GM19193 (cell line): Measurements from ENCODE around the gene PPT2.

ENCODE experiments used
- POLR2A ChIP-seq: IDR thresholded peaks from 4 replicates; pipeline ENCODE4 v1.6.1; 2011; ENCODE audit not compliant: insufficient read depth, insufficient read length; ENCODE audit errors: extremely low read depth

The PPT2 gene

GRCh38 chr6:32146287-32146686 lies 7.7 kb upstream of the PPT2 start:
- no peak for TF ChIP-seq POLR2A

GRCh38 chr6:32146687-32147086 lies 7.3 kb upstream of the PPT2 start:
- no peak for TF ChIP-seq POLR2A

- no peak for TF ChIP-seq POLR2A
Measured at GRCh38 chr6:32147401-32148132, 6.4 kb upstream of the PPT2 start.

- no peak for TF ChIP-seq POLR2A
Measured at GRCh38 chr6:32148289-32149091, 5.5 kb upstream of the PPT2 start.

- TF ChIP-seq POLR2A = no peak
Measured at GRCh38 chr6:32149092-32149755, 4.7 kb upstream of the PPT2 start.

GRCh38 chr6:32149932-32150870 lies 3.7 kb upstream of the PPT2 start:
- no peak for TF ChIP-seq POLR2A

- TF ChIP-seq POLR2A = no peak
Measured at GRCh38 chr6:32151181-32151862, 2.6 kb upstream of the PPT2 start.

GRCh38 chr6:32151863-32152768 lies 1.8 kb upstream of the PPT2 start, which contains the start of gene PRRT1:
PRRT1 (minus strand) TSS chr6:32151939; CDS start chr6:32151827, 112 bp downstream.
- no peak for TF ChIP-seq POLR2A

- TF ChIP-seq POLR2A = no peak
Measured at GRCh38 chr6:32152769-32153563, 975 bp upstream of the PPT2 start.

GRCh38 chr6:32154514-32155161 lies 697 bp downstream of the PPT2 start:
- no peak for TF ChIP-seq POLR2A

GRCh38 chr6:32156891-32157290 lies 3.0 kb downstream of the PPT2 start:
- TF ChIP-seq POLR2A = no peak

- no peak for TF ChIP-seq POLR2A
Measured at GRCh38 chr6:32158052-32158451, 4.1 kb downstream of the PPT2 start.
